Hematopoietic multipotent progenitor cell treated with erythropoietin and hydrocortisone succinate and interleukin-3 and kit ligand, for 6 days (in vitro differentiated cells): Measurements from ENCODE around the gene SDK1.

Experiments
- DNase-seq: peaks from one replicate; pipeline ENCODE4 v3.0.0-alpha.2; 2015

SDK1 gene

DNA sequence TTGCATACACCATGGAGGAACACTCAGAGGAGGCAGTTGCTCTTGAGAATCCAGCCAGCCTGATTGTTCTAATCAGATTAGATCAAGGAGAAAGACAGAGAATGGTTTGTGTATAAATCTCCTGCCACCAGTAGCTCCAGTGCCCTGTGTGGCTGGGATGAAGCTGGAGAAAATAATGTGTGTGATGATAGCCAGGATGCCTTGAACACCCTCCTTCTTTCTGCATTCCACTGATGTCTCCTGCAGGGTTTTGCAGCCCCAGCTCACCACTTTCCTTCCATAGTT lies 766.4 kb downstream of the SDK1 start:
- no peak for DNase-seq

DNA sequence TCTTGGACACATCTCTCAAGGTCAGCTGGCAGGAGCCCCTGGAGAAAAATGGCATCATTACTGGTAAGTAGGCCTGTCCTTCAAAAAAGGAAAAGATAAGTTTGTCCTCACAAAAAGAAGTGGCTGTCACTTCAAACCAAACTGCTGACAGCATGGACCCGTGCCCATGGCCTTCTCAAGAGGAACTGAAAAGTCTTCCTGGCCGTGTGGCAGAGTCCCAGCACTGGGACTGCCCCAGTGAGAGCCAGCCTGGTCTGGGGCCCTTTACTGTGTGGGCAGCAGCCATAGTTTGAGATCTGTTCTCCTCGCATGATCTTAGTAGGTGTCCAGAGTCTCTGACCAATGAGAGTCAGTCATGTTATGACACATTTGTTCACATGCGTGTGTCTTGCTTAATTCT lies 766.8 kb downstream of the SDK1 start:
- no peak for DNase-seq

GRCh38 chr7:4068286-4068685 lies 767.2 kb downstream of the SDK1 start:
- no peak for DNase-seq

DNA sequence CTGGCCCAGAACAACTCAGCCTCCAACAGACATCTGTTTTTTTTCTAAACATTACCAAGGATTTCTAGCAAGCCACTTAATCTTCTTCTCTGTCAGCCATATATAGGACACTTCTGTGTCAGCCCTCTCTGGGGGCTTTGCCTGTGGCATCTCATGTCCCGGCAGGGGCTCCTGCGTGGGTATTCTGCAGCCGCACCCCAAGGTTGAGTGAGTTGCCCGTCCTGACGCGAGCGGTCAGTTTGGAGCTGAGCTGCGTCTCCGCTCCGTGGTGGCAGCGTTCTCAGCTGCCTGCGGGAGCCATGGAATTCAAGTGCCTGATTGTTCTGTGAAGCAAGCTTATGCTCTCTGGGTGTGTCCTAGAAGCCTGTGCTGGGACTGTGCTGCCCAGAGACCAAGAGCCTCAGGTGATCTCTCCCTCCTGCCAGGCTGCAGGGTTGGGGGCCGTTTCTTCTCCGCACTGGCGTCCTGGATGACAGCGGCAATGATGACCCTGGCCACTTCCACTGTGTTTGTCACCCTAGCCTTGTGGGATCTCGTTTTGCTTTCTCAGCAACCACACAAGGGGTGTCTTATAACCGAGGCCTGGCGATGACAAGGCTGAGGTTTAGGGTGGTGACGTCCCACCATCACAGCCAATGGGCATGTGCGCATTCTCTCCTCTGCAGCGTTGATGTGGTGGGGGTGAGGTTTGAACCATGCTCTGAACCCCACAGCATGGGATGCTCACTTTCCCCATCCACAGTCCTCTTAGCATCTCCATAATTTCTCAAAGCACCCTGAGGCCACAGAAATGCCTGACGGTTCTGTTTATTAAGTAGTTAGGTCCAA lies 768.4 kb downstream of the SDK1 start:
- DNase-seq: no peak

DNA sequence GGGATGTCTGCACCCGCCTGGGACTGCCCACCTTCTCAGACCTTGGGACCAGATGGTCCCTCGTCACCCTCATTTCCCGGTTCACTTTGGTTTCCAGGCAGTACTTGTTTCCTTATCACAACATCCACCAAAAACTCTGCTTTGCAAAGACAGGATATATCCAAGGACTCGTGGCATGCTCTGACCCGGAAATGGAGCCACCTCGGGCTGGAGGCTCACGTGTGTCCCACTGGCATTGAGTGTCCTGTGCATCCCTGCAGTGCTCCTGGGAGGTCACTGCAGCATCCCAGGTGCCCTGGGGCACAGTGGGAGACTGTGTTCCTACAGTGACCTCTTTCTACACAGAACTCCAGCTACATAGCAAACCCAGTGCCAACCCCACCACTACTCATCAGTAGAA lies 769.2 kb downstream of the SDK1 start:
- no peak for DNase-seq

- no peak for DNase-seq
These were observed 770.5 kb downstream of the SDK1 start for GRCh38 chr7:4071370-4072058.

DNA sequence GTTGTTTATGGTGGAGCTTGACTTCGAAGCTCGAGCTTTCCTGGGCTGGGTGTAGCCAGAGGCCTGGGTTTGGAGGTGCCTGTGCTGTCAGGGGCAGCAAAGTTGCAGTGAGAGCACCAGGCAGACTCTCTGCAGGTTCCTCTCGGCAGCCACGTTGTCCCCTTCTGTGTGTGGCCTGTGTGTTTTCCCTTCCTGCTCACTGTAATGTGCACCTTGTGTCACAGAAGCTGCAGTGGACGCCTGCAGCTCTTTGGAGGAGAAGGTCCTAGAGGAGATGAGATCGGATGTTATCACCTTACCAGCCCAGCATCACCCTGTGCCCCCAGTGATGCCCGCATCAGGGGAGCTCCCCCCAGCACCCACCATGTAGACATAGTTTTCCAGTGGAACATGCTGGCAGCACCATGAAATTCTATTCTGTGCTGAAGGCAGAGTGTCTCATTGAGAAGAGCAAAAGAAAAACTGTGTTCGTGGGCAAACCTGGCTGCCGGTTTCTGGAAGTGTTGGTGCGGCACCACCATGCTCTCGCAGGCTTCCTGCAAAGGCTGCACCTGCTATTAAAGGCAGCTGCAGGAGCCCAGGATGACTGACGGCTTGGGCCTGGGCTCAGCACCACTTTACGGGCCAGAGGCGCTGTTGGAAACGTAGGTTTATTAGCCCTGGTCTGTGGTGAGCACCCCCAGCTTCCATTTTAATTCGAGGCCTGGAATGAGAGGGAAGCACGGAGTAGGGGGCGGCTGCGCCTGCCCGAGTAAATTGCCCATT lies 771.3 kb downstream of the SDK1 start:
- DNase-seq: no peak

GRCh38 chr7:4073052-4073451 lies 772.0 kb downstream of the SDK1 start:
- DNase-seq: no peak

DNA sequence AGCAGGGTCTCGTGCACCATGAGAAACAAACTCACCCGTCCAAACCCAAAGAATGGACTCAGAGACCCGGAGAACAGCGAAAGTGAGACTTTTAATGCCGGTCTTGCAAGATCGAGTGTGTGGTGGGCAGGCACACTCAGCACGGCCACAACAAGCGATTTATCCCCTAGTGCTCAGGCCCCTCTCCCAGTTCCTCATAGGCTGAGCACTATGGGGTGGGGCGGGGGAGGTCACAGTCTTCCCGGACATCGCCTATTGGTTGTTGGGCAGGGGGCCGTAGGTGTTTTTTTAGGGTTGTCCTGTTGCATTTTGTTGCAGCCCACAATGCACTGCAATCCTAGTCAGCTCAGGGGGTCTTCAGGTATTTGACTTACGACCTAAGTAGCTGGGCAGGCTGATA lies 772.7 kb downstream of the SDK1 start:
- no peak for DNase-seq

DNA sequence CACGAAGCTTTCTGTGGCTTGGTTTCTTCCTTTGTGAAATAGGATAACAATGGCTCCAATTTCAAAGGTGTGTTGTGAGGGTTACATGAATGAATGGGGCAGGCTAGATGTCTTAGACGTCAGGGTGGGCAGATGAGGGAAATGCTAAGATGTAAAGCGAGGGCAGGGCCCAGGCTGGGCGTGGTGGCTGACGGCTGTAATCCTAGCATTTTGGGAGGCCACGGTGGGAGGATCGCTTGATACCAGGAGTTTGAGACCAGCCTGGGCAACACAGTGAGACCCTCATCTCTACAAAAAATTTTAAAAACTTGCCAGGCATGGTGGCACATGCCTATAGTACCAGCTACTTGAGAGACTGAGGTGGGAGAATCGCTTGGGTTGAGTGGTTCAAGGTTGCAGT lies 773.4 kb downstream of the SDK1 start:
- DNase-seq: no peak

DNA sequence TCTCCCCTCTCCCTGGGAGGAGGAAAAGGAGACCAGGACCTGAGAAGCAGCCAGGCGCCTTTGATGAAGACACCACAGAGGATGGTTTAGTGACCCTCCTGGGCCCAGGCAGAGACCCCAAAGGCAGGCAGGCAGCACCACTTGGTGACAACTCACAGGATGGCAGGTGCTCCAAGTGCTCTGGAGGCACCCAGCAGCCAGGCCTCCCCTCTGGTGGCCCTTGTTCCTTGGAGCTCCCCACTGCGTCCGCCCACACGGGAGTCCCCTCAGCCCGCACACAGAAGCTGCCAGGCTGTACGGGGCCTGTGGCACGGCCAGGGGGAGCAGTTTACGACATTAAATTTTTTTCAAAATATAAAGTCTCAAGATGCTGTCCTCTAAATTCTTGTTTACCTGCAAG lies 773.9 kb downstream of the SDK1 start:
- DNase-seq: no peak

- DNase-seq: no peak
These were observed 775.7 kb downstream of the SDK1 start for GRCh38 chr7:4076701-4077294.

GRCh38 chr7:4077980-4078379 lies 776.9 kb downstream of the SDK1 start:
- DNase-seq: no peak

DNA sequence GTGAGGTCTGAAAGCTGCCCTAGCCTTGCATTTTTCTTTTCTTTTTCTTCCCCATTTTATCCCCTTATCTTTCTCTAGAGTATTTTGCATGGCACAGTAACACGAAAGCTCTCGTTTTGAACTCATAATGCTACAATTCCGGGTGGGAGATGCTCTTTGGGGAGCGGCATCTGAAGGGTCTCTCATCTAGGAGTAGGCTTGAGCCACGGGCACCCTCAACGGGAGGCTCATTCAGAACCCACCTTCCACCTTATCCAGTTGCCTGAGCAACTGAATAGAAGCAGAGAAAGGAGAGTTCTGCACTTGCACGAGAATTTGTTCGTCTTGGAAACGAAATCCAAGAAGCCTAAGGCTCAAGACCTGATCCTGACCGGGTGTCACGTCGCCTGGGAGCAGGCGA lies 777.5 kb downstream of the SDK1 start:
- DNase-seq: no peak

DNA sequence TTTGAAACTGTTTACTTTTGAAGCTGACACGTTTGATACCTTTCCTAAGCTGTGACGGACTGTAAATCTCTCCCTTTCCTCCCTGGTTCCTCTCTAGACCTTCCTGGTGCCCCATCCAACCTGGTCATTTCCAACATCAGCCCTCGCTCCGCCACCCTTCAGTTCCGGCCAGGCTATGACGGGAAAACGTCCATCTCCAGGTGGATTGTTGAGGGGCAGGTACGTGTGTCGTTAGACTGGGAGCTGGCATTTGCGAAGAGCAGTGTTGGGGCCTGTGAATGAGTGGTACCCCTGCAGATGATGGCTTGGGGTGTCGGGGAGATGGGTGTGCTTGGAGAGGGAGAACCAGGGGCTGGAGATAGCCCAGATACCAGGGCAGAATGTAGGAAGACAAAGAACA lies 778.3 kb downstream of the SDK1 start:
- DNase-seq: no peak

DNA sequence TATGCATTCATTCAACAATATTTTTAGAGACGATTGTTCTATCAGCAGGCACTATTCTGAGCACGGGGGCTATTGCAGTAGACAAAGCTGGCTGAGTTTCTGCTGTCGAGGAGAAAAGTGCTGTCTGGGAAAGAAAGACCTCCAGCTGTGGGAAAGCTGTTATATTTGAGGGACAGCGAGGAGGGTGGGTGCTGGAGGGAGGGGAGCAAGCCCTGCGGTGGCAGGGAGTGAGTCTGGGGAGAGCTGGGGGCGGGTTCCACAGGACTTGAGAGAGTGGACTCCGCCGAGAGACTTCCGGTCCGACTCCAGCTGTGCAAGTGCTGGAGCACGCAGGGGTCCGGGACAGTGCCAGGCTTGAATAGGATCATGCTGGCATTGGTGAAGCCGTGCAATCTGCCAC lies 778.9 kb downstream of the SDK1 start:
- DNase-seq: no peak

DNA sequence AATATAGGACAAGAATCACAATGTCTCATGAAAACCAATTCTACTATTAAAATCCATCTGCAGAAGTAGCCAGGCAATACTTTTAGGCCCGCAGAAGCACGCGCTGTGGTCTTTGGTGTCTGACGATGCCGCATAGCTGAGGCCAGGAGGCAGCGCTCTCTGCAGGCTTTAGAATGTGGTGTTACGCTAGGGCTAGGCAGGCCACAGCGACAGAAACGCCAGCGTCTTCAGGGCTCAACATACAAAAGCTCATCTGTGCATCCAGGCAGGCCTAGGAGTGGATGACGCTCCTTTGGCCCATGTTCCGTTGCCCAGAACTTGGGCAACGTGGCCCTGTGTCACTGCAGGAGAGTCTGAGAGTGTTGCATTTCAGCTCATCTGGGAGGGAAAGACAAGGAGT lies 779.9 kb downstream of the SDK1 start:
- no peak for DNase-seq

DNA sequence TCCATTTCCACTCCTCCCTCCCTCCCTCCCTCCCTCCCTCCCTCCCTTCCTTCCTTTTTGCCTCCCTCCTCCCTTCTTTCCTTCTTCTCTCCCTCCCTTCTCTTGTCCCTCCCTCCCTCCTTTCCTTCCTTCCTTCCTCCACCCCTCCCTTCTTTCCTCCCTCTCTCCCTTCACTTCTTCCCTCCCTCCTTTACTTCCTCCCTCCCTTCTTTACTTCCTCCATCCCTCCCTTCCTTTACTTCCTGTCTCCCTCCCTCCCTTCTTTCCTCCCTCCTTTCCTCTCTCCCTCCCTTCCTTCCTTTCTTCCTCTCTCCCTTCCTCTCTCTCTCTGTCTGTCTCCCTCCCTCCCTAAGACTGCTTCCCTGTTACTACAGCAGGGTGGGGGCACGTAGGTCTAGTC lies 782.5 kb downstream of the SDK1 start:
- no peak for DNase-seq

- no peak for DNase-seq
These were observed 783.2 kb downstream of the SDK1 start for GRCh38 chr7:4084271-4084670.

- peak; percentile 2 for DNase-seq
These were observed 785.1 kb downstream of the SDK1 start for GRCh38 chr7:4085937-4086691.

GRCh38 chr7:4086723-4087122 lies 785.7 kb downstream of the SDK1 start:
- no peak for DNase-seq

GRCh38 chr7:4091767-4092166 lies 790.7 kb downstream of the SDK1 start:
- no peak for DNase-seq

- DNase-seq: no peak
These were observed 792.0 kb downstream of the SDK1 start for GRCh38 chr7:4093035-4093434.
